Uterus (tissue), 2 donors: ENCODE data around the gene APOL1.
"Not testable (repeated sequence)": the region's sequence is repeated elsewhere in the genome, so short reads cannot be mapped to it uniquely, and the experiment has no call there.

Experiments used
- POLR2A ChIP-seq, 2 donors: fragments of 450-650 bp; IDR thresholded peaks; one replicate each; pipeline ENCODE4 v1.6.1; 2016; ENCODE audit warnings: antibody characterized with exemption in 2 of 2, mild to moderate bottlenecking in 1 of 2, moderate library complexity in 1 of 2
- TF ChIP-seq, protein P1 (sequence below), 4 experiments: fragments of 200-600 bp in 2 of 4; fragments of 450-650 bp in 2 of 4; sonication (generic) in 2 of 4; IDR thresholded peaks; one replicate each; pipeline ENCODE4 v1.5.1; 2016 to 2019; ENCODE audit warnings: antibody characterized with exemption in 4 of 4, mild to moderate bottlenecking in 2 of 4, moderate library complexity in 1 of 4

DNA sequence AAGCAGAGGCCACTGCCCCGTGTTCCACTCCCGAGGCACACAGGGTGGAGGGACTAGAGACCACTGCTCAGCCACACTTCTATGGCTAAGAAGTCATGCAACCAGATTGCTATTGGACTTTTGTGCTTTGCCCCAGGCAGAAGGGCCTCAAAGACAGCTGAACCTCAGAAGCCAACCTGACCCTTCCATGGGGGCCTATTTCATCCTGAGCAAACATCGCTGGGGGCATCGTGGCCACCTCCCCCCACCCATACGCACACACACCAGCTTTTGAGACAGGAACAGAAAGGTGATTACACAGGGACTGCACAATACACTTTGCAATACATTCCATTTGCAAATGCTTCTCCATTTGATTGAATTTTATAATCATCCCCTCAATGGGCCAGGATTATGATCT, 47.4 kb upstream of the APOL1 start:
- TF ChIP-seq, protein P1, sequence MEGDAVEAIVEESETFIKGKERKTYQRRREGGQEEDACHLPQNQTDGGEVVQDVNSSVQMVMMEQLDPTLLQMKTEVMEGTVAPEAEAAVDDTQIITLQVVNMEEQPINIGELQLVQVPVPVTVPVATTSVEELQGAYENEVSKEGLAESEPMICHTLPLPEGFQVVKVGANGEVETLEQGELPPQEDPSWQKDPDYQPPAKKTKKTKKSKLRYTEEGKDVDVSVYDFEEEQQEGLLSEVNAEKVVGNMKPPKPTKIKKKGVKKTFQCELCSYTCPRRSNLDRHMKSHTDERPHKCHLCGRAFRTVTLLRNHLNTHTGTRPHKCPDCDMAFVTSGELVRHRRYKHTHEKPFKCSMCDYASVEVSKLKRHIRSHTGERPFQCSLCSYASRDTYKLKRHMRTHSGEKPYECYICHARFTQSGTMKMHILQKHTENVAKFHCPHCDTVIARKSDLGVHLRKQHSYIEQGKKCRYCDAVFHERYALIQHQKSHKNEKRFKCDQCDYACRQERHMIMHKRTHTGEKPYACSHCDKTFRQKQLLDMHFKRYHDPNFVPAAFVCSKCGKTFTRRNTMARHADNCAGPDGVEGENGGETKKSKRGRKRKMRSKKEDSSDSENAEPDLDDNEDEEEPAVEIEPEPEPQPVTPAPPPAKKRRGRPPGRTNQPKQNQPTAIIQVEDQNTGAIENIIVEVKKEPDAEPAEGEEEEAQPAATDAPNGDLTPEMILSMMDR (IDR thresholded peaks at IDR 0.05): not testable (repeated sequence)
- not testable (repeated sequence) for TF ChIP-seq POLR2A (IDR thresholded peaks at IDR 0.05)
